Coronary artery (tissue), 2 donors: ENCODE data around the gene CADM1.

Experiments used
- DNase-seq: peaks from one replicate; pipeline ENCODE4 v3.0.0-alpha.2; 2017; ENCODE audit warnings: low spot score
- H3K27ac ChIP-seq, 2 donors: fragments of 200-600 bp; sonication (generic); one replicate each; pipeline ENCODE4 v1.5.1; 2016 to 2019
- H3K4me3 ChIP-seq: fragments of 200-600 bp; sonication (generic); 2 replicates; pipeline ENCODE4 v1.5.1; 2016; ENCODE audit warnings: mild to moderate bottlenecking, moderate library complexity
- CTCF ChIP-seq: fragments of 200-600 bp; sonication (generic); IDR thresholded peaks from one replicate; pipeline ENCODE4 v1.5.1; 2019; ENCODE audit warnings: antibody characterized with exemption

The CADM1 gene

DNA sequence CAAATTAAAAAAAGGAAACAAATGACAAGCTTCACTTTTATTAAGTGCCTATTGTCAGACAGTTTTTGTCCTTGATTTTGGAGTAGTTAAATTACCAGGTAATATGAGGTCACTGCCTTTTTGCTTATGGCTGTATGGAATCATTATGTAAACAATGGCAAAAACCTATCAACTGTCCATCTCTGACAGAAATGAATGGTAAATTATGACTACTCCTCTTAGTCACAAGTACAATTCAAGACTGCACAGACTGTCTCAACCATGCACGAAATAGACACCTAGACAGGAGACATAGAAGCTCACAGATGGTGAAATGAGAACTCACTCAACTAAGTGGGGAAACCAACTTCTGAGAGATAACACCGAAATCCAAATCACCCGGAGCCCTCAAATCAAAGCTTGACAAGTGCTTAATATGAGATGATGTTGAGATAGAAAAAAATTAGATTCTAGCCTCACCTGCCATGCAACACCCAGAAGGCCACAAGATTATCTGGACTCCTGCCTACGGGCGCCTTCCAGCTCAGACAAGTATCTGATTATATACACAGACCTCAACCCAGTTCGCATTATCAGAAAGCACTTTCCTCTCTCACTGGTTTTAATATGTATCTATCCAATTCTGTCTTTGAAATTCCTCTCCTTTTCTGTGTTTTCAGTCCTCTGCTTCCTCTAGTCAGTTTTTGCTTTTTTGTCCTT lies 199.3 kb downstream of the CADM1 start:
- no peak overlapping the region for H3K4me3 ChIP-seq
- no peak overlapping the region for H3K27ac ChIP-seq
- DNase-seq, result no peak
- no peak for TF ChIP-seq CTCF

DNA sequence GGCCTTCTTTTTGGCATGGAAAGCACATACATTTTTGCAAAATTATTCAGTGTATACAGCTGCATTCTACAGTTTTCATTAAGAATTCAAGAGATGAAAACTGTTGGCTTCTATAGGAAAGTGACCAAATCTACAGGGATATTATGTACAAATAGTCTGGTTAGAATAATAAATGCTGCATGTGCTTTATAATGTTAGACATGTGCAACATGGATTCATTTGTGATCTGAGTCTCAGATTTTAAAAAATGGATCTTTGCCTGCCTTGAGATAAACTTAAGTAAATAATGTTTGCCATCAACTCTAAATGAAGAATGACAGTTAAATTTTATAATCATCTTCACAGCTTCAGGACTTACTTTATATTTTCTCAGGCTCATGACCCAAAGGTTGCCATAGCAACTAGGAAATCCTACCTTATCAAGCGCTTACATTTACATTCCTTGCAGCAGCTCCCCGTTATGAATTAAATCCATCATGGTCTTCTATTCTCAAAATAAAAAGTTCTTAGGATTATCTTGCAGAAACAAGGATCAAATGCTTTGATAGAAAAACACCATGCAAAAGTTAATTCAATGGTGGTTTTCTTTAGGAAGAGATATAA lies 200.2 kb downstream of the CADM1 start:
- H3K4me3 ChIP-seq, result no peak overlapping the region
- H3K27ac ChIP-seq, result no peak overlapping the region
- no peak for DNase-seq
- TF ChIP-seq CTCF, result no peak

GRCh38 chr11:115302946-115303703 lies 201.1 kb downstream of the CADM1 start:
- no peak for TF ChIP-seq CTCF
- Histone ChIP-seq H3K27ac (no peak overlapping the region), H3K4me3 (no peak overlapping the region)
- no peak for DNase-seq

DNA sequence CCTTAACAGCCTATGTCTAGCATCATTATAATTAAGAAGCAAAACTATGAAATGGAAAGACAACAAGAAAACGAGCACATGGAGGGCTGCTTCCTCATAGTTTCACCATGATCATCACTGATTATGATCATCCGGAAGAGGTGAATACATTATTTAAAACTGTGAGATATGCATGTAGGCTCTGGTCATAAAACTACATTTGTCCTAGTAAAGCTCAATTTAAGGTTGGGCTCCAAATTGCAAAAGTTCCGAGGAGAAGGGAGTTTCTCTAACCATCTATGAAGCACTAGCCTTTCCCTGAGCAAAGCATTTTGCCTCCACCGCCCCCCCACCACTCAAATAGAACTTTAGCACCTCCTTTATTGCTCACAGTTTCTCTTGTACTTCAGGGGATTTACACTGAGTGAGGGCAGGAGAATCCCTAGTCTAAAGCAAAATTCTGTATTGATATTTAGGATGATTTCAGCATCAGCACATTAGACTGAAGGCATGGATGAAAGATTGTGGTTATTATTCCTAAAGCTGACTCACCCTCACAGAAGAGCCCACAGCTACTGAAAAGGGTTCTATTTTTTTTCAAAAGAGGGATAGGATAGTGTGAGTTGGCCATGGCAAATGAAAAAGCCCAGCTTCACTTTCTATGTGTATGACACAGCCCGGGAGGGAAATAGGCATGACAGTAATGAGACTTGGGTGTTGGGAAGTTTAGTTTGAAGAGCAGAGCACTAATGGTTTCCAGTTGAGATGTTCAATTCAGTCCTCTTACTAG lies 203.4 kb downstream of the CADM1 start:
- DNase-seq, result no peak
- no peak overlapping the region for H3K27ac ChIP-seq
- no peak for TF ChIP-seq CTCF
- no peak overlapping the region for H3K4me3 ChIP-seq

DNA sequence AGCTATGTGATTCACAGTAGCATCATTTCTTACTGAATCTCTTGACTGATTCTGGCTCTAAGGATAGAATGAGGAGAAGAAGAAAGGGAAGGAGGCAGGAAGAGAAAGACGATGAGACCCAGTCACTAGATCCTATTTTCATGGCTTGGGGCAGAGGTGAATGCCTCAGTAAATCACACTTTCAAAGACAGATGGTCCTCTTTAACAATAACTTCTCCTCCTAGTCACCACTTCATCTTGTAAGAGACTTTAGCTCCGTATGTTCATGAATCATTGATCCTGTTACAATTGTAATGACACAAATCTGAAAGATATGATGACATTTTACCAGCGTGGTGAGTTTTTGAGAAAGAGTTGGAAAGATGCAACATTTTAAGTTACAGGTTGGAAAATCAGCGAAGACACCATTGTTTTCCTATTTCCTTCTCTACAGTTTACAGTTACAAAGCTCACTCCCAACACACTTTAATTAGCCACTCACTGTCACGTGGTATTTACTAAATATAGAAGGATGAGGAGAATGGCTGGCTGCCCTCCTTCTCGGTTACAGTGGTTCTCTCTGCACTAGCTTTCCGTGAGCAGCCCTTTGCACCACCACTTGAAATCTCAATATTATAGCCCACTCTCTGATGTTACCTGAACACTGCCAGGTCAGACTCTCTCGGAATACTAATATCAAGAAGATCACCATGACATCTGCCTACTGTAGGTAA lies 205.8 kb downstream of the CADM1 start:
- no peak overlapping the region for H3K27ac ChIP-seq
- no peak overlapping the region for H3K4me3 ChIP-seq
- TF ChIP-seq CTCF, result no peak
- no peak for DNase-seq

DNA sequence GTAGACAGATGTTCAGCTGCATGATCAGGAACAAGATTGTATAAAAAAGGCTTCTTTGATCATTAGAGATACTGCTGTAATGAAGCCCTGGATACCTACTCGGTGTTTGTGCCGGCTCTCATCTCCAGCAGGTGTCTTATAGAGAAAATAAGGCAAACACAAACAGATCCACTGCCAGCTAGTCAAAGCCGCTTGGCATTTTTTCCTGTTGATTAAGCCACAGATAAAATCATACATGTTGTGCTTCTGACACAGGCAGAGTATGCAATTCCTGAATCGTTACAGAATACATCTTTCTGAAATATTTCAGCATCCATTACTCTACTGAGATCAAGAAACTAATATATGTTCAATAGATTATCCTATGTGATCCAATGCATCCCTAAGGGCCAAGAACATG lies 206.9 kb downstream of the CADM1 start:
- TF ChIP-seq CTCF, result no peak
- Histone ChIP-seq H3K27ac (no peak overlapping the region), H3K4me3 (no peak overlapping the region)
- no peak for DNase-seq
